ENCODE measurements around the gene SEMA3G. TPM values are rescaled to one million over a fixed set of nuclear protein-coding genes. Genes with fewer than 3 reads are reported as not detected.

SEMA3G gene
- total RNA-seq, 2 experiments from 2014 or later: not detected

DNA sequence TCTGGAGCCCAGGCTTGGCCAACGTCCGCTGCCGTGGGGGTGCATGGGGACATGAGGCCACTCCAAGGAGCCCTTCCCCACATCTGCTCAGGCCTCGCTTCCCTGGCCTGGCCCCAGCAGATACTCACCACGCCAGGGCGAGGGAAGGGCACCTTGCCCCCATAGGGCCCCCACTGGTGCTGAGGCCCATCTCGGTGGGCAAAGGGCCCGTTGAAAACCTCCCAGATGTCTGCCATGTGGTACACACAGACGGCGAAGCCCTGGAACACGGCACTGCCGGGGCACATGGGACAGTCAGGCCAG, 4.7 kb downstream of the SEMA3G start:
- intact Hi-C loops (cut with micrococcal nuclease): no loop called here
- POLR2A ChIA-PET: no interaction called here
- H3K36me3 Mint-ChIP-seq (ENCODE audit: low read depth): no peaks in the 10 kb centered on the region
- no peaks in the 10 kb centered on the region for H3K27me3 Mint-ChIP-seq
- TF ChIP-seq, protein P1, sequence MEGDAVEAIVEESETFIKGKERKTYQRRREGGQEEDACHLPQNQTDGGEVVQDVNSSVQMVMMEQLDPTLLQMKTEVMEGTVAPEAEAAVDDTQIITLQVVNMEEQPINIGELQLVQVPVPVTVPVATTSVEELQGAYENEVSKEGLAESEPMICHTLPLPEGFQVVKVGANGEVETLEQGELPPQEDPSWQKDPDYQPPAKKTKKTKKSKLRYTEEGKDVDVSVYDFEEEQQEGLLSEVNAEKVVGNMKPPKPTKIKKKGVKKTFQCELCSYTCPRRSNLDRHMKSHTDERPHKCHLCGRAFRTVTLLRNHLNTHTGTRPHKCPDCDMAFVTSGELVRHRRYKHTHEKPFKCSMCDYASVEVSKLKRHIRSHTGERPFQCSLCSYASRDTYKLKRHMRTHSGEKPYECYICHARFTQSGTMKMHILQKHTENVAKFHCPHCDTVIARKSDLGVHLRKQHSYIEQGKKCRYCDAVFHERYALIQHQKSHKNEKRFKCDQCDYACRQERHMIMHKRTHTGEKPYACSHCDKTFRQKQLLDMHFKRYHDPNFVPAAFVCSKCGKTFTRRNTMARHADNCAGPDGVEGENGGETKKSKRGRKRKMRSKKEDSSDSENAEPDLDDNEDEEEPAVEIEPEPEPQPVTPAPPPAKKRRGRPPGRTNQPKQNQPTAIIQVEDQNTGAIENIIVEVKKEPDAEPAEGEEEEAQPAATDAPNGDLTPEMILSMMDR (IDR thresholded peaks at IDR 0.05): no peak
- H3K27ac Mint-ChIP-seq: no peak overlapping the region
- ATAC-seq (no peak), DNase-seq (no peak)
- peaks cover 2% of the 10 kb centered on the region for H3K4me1 Mint-ChIP-seq (ENCODE audit: low read depth)
- CTCF ChIA-PET: interaction anchor here (1.7 kb wide), 1 partner anchor 13 kb away, joined by 5 read pairs; no protein-coding TSS in a partner anchor
- no peaks in the 10 kb centered on the region for H3K9me3 Mint-ChIP-seq
- H3K4me3 Mint-ChIP-seq: no peak overlapping the region

DNA sequence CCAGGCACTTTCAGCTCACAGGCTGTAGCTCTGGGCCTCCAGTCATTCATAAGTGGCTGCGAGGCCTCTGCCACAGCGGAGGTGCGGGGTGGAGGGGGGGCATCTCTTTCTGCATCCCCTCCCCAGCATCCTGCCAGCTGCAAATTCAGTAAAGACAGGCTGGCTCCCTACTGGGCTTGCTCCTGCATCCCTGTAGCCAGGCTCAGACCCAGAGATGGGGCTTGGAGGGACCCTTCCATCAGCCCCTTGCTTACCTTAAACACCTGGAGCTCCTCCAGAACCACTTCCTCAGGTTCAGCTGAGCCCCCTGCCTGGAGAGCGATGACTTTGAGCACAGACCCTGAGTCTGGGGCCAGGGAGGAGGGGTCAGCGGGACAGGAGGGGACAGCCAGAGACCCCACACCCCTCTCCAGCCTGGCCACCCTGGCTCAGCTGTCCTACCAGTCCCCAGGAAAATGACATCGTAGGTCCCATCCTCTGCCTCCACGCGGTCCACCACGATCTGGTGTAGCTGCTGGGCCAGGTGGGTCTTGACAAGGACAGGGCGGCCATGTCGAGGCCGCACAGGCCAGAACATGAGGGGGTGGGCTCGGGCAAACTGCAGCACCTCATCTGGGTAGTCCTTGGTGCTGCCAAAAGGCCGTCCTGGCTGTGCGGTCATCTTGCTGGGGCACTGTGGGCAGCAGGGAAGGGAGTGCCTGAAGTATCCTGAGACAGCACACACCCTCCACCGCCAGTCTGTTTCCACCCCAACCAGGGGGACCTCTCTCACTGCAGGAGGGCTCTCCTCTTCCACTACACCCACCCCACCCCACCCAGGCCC, 5.3 kb downstream of the SEMA3G start:
- Mint-ChIP-seq H3K27ac (no peak overlapping the region), H3K4me1 (ENCODE audit: low read depth) (no peaks in the 10 kb centered on the region), H3K36me3 (ENCODE audit: low read depth) (no peaks in the 10 kb centered on the region), H3K27me3 (no peaks in the 10 kb centered on the region), H3K4me3 (no peak overlapping the region), H3K9me3 (no peaks in the 10 kb centered on the region)
- ATAC-seq (no peak), DNase-seq (no peak)
- CTCF ChIA-PET: interaction anchor here (1.5 kb wide), 1 partner anchor 11 kb away, joined by 7 read pairs; no protein-coding TSS in a partner anchor
- intact Hi-C loops (cut with micrococcal nuclease): no loop called here
- TF ChIP-seq, protein P1 (IDR thresholded peaks at IDR 0.05): no peak
- POLR2A ChIA-PET: interaction anchor here (0.6 to 1.4 kb wide), 3 partner anchors 9 to 21 kb away, joined by 3 read pairs; no protein-coding TSS in a partner anchor

DNA sequence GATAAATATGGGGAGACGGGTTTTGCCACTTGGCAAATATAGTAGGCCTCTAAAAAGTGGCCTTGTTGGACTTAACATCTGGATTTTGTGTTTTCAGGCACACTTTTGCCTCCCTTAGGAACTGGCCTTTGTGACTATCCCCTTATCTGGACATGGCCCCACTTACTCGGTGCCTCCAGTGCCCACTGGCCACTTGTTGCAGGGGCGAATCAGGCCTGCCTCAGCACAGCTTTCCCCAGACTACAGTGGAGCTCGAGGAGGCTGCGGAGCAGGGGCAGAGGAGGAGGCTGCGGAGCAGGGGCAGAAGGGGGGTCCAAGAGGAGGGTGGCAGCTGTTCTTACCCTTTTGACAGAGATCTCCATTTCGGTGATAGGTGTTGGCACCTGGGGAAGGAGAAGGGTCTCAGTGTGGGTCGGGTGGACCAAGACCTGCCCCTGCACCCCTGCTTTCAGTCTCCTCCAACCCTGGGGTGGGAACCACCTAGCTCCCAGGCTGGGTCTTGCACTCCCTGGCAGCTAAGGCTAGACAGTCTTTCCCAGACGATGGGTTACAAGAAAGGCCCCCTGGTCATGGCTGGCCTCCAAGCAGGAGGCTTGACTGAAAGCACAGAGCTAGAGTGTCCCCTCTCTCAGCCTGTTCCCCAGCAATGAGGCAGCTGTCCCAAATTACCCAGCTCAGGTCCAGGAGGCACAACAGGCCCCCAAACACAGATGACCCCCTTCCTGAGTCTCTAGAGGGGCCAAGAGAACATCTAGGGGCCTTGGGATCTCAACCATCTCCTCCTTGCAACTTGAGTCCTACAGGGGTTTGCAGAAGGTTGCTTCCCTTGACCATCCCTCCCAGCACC, 6.1 kb downstream of the SEMA3G start:
- Mint-ChIP-seq H3K4me3 (no peak overlapping the region), H3K9me3 (no peaks in the 10 kb centered on the region), H3K36me3 (ENCODE audit: low read depth) (no peaks in the 10 kb centered on the region), H3K4me1 (ENCODE audit: low read depth) (no peaks in the 10 kb centered on the region), H3K27ac (no peak overlapping the region), H3K27me3 (no peaks in the 10 kb centered on the region)
- ATAC-seq (no peak), DNase-seq (no peak)
- intact Hi-C loops (cut with micrococcal nuclease): no loop called here
- TF ChIP-seq, protein P1 (IDR thresholded peaks at IDR 0.05): no peak
- POLR2A ChIA-PET: interaction anchor here (0.6 to 1.4 kb wide), 3 partner anchors 10 to 22 kb away, joined by 3 read pairs; no protein-coding TSS in a partner anchor
- CTCF ChIA-PET: interaction anchor here (1.5 kb wide), 1 partner anchor 11 kb away, joined by 7 read pairs; no protein-coding TSS in a partner anchor

DNA sequence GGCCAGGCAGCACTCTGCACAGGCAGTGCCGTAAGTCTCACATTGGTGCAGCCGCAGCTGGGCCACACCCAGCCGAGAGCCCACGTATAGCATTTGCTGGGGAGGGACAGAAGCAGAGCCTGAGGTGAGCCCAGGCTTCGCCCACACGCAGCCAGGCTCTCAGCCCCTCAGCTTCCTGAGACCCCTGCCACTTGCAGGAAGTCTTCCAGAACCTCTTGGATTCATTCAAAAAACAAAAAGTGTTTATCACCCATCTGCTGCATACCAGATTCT, 6.9 kb downstream of the SEMA3G start:
- intact Hi-C loops (cut with micrococcal nuclease): no loop called here
- H3K4me1 Mint-ChIP-seq (ENCODE audit: low read depth): no peaks in the 10 kb centered on the region
- ATAC-seq: no peak

More for the DNA sequence above, 6.9 kb downstream of the SEMA3G start:
- Mint-ChIP-seq H3K9me3 (no peaks in the 10 kb centered on the region), H3K27me3 (no peaks in the 10 kb centered on the region), H3K4me3 (no peak overlapping the region), H3K27ac (no peak overlapping the region), H3K36me3 (ENCODE audit: low read depth) (no peaks in the 10 kb centered on the region)
- TF ChIP-seq, protein P1 (IDR thresholded peaks at IDR 0.05): no peak
- ChIA-PET CTCF (interaction anchor here (1.5 kb wide), 1 partner anchor 10 kb away, joined by 7 read pairs; no protein-coding TSS in a partner anchor), POLR2A (interaction anchor here (1.3 kb wide), 1 partner anchor 19 kb away, joined by 3 read pairs; no protein-coding TSS in a partner anchor)
- no peak for DNase-seq

Measured in activated CD8-positive, alpha-beta T cell treated with anti-CD3 and anti-CD28 coated beads for 36 hours (primary cell).